ENCODE results near the gene IFFO2.

IFFO2 gene

DNA sequence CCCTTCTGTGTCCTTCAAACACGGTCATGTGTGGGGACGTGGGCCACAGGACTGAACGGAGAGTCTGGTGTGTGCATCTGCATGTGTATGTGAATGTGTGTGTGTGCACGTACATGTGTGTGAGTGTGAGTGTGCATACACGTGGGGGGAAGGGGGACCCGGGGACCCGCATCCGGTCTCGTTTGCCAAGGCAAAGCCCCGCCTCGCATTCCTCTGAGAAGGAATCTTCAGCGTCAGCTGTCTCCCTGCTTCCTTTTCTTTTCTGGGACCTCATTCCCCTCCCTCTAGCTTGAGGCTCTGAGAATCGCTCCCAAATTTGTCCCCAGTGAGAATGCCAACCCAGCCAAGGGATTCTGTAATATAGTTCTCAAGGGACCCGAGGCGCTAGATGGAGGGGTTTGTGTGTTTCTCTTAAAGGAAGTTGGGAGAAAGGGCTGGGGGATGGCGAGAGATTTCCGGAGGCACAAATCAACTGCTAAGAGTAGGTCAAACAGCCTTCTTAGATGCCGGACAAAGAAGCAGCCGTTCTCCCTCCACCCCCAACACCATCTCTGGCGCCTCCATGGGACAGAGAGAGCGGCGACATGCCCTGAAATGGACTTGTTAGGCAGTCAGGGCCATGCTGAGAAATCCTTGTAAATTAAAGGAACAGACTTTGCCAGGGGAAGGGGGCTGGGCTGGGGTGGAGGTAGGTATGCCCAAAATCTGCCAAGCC, 6.6 kb downstream of the IFFO2 start:
- peak; percentile 41 for DNase-seq

DNA sequence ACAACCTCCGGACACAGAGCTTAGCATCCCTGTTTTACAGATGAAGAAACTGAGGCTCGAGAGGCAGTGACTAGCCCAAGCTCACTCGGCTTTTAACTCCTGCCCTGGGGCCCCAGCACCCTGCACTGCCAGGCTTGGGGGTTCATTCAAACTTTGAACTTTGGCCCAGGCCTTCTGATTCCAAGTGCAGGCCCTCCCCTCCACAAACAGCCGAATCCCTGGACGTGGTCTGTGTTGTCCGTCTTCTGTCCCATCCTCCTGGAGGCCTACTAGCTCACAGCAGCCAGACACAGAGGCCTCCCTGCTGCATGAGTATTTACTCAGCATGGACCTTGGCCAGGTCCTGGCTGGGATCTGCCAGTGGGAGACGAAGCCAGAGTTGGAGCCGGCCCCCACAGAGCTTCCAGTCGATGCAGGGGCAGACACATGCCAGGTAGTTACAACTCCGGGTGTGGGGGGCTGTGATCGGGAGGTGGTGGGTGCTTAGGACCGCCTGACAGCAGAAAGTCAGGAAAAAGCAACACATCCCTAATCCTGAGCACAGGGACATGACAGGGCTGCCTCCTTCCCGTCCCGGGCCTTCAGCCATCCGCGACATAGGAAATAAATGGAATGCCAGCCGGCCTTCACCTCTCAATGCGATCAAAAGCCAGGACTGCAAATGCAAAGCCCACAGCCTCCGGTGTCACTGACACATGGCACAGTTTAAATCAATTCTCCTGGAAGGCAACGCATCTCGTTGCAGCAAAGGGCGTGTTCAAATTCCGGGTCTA, 7.4 kb downstream of the IFFO2 start:
- no peak for DNase-seq

DNA sequence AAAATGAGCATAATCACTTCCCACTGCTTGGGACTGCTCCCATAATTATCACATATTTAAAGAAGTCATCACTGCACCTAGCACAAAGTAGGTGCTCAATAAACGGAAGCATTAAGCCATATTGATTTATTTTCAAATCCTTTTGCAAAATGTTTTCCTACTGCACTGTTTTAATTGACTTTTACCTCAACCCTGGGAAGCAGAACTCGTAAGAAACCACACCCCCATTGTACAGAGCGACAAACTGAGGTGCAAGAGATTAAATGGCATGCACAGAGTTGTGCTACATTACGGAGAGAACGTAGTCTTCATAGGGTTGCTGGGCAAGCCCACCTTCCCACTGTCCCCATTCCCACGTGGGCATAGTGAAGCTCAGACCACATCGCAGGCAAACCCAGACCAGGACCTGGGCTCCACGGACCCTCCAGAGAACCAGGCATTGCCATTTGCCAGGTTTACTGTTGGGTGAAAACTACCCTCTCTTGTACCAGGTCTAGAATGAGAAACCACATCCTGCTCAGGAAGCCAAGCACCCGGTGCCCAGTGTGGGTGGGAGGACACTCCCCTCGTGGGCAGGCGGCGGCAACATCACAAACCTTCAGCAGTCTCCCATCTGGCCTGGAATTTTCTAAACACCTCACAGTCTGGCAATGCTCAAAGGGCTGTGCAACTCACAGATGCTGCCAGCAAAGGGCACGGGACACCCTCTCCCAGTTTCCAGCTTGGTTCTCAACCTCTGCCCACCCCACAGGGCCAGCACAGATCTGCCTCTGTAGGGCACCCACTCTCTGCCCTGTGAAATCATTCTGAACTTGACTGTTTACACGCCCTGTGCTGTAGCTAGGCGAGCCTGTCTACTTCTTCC, 8.2 kb downstream of the IFFO2 start:
- DNase-seq = peak; percentile 84

DNA sequence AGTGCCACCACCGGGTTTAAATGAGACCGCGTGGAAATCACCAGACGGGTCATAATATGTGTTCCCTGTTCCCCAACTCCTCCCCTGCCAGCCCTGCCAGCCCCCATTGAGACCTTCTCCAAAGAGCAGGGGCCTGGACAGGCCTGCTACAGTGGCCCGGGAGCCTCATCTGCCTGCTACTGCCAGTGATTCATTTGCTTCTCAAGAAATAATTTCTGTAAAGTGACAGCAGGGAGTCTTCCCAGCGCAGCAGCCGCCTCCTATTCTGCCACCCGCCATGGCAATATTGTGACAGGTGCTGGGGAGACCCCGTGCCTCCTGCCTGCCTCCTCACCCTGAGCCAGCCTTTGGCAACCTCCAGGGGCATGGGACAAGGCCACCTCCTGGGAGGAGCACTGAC, 8.9 kb downstream of the IFFO2 start:
- DNase-seq = no peak

DNA sequence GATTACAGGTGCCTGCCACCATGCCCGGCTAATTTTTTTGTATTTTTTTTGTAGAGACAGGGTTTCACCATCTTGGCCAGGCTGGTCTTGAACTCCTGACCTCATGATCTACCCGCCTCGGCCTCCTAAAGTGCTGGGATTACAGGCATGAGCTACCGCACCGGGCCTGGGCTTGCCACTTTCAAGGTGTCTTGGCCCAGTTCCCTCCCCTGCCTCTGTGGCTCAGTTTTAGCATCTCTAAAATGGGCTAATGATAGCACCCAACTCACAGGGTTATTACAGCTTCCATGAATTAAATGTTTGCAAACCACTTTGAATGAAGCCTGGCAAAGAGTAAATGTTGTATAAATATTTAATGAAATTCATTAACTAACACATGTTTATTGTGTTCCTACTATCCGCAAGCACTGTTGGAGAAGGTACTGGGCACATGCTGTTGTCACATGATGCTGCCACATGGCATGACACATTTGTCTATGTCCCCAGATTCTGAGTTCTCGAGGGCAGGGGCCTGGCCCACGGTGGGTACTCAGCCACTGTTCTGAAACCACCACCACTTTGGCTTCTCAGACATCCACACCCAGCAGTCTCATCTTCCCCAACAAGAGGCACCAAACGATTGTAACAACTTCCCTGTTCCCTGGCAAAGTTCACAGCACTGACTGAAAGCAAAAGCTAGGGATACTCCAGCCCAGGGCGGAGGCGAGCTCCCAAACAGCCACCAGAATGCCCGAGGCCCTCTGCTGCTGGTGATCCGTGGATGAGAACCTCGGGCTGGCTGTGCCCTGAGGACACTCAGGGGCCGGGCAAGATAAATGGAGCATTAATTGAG, 9.7 kb downstream of the IFFO2 start:
- DNase-seq = no peak

DNA sequence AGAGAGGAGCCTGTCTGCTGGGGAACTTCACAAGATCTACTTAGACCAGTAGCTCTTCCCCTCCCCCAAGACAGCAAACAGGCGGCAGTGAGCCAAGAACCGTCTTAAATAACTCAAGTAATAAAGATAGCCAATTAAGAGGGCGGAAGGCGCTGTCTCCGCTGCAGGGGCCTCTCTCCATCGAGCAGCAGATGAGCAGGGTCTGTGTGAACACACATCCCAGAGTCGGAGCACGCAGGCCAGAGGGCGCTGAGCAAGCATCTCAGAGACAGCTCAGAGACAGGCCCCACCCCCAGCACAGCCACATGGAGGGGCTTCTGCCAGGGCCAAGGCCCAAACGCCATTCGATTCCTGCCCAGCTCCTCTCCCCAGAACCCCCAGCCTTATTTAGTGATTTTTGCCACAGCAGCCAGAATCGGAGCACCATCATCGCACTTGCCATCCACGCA, 11.1 kb downstream of the IFFO2 start:
- DNase-seq = no peak

DNA sequence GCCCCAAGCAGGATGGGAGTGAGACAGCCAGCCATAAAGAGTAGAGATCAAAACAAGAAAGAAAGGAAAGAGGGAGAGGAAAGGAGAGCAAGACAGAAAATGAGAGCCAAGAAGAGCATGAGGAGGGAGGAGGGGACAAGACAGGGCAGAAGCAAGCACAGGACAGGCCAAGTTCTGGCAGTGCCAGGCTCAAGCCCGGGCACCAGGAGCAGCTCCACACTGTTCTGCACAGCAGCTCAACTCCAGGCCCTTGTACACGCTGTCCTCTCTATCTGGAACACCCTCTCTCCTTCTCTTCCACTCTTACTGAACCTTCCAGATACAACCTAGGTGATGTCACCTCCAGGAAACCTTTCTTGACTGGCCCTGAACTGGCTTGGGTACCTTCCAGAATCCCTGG, 11.7 kb downstream of the IFFO2 start:
- no peak for DNase-seq

DNA sequence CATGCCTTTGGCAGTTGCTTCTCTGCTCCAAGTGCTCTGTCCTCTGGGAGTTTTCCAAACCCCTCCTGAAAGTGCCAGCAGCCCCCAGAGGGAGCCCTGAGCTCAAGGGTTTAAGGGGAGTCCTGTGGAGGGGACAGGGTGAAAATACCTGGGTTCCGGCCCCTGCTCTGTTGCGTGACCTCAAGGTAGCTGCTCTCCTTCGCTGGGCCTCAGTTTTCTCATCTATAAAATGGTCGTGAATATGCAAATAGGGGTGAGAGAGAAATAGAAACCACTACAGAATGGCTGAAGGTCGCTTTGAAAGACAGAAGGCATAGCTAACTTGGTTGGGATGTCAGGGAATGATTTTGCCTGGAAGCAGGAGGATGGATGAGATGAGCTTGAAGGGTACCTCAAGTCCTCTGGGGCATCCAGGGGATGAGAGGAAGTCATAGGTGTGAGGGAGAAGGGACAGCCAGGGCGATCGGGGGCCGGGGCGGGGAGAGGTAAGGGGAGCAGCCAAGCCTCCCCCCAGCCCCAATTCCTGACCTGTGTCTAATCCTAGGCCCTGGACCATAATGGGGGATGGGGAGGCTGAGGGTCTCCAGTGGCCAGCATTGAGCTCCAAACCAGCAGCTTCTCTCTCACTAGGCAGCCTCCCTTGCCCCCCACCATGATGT, 12.4 kb downstream of the IFFO2 start:
- no peak for DNase-seq

DNA sequence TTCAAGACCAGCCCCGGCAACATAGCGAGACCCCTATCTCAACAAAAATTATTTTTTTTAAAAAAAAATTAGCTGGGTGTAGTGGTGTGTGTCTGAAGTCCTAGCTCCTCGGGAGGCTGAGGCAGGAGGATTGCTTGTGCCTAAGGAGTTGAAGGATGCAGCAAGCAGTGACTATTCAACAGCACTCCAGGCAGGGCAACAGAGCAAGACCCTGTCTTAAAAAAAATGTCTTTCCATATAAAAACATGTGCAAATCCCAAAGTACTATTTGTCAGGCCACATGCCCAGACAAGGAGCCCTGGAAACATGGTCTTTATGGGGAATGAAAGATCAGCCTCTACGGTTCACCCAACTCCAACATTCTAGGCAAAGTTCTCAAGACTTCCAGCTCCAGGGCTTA, 13.3 kb downstream of the IFFO2 start:
- no peak for DNase-seq

DNA sequence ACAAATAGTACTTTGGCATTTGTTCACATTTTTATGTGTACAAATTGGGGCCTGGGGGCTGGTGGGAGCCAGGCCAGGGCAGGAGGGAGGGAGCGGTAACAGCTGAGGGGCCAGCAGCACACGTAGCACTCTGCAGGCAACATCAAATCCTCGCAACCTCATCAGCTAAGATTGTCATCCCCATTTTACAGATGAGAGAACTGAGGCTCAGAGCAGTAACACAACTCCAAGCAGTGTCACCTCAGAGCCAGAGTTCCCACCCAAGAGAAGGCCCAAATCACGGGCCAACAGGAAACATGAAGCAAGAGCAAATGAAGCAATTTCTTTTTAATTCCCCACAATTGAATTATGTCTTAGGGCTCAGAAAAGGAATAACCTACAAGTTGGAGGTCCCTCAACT, 14.1 kb downstream of the IFFO2 start:
- DNase-seq = no peak

DNA sequence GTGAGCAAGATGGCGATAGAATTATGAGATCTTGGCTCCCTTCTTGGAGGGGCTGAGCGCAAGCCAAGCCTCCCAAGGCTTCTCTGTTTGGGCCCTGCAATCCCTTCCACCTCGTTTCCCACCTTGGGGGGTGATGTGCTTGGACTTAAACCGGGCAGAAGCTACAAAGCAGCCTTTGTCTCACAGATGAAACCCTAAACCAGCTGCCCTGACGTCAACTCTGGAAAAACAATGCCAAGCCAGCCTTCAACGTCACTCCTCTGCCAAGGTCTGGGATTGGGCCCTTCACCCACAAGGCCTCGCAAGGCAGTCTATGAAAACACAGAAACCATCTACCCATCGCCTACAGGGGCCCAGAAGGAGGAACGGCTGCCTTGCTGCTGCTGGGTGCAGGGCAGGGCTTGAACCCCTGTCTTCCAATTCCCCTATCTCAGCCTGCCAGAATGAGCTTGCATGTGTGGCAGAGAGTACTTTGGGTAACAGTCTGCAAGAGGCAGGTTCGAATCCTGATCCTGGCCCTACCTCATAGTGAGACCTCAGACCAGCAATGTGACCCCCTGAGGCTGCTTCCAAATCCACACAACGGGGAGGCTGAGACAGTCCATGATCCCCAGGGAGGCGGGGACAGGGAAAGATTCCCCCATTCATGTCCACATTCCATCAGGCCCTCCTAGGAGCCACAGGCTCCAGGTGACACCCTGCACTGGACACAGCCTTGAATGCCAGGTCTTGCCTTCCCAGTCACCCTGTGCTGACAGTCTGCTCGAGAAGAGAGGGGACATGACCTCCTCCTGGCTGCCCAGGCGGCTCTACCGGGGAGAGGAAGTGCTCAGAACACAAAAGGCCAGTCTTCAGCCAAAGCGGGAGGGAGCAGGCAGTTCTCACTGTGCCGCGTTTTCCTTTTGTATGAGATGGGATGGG, 15.0 kb downstream of the IFFO2 start:
- DNase-seq = no peak

DNA sequence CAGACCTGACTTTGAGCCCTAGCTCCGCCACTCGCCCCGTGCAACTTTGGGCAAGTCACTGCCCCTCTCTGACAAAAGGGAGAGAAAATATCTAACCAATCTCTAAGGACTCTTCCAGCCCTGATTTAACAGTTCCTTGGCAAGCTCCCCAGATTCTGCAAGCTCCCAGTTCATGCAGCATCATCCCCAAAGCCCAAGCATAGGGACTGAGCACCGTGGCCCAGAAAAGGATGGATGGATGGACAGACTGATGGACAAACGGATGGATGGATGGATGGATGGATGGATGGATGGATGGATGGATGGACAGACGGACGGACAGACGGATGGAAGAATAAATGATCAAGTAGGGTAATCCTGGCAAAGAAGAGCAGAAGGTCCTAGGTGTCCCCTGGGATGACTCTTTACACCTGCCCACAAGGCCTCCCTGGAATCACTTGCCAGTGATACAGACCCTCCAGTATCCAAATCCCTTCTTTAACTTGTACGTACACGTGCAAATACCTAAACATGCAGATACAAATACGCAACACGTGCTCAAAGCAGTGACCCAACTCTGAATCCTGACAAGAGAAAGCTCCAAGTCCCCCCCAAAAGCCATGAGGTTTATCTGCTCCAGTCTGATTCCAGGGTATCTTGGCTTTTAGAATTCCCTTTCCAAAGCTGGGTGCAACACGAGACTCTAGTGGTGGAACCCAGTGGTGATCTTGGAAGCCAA, 16.0 kb downstream of the IFFO2 start:
- no peak for DNase-seq

DNA sequence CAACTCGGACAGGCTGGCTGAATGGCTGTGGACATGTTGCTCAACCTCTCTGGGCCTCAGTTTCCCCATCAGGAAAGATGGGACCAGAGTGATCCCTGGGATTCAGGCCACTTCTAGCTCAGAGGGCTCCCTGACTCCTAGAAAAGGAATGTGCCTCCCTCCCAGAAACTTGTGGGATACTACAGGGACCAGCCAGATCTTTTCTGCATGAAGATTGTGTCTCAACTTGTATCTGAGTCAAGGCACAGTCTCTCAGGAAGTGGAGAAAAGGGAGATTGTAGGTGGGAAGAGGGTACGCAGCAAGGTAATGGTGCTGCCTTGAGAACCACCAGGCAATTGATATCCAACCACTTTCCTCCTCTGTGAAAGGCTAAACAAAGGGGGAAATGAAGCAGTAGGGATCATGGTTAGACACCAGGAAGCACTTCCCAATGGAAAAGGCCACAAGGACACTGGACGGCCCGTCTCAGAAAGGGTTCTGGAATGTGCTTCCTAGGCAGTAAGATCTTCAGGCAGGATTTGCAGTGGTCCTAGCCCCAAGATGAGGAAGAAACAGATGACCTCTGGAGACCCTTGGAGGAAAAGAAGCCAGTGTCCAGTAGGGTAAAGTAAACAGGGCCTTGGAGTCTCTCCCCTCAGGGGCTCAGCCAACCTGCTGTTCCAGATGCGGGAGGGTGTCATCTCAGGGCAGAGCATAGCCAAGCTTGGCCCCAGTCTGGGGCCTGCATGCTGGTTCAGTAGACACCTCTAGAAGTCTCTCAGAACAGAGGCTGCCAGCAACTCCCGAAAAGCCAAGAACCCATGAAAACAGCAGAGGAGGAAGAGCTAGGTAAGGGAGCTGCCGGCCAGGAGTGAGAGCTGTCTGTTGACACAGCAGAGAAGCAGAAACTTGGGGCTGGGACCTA, 16.8 kb downstream of the IFFO2 start:
- no peak for DNase-seq

DNA sequence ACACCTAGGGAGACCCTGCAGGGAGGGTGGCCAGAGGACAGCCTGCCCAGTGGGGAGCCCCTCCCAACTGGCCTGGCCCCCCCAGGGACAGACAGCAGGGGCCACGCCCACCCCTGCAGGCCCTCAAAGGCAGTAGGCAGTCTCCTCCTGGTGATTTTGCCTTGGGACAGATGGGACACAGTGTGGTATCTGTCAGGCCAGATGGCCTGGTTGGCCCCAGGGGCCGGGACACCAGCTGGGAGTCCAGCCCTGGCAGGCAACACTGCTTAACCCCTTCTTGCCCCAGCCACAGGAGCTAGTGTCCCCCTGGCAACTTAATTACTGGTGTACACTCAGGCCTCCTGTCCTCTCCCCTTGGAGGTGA, 17.8 kb downstream of the IFFO2 start:
- no peak for DNase-seq

DNA sequence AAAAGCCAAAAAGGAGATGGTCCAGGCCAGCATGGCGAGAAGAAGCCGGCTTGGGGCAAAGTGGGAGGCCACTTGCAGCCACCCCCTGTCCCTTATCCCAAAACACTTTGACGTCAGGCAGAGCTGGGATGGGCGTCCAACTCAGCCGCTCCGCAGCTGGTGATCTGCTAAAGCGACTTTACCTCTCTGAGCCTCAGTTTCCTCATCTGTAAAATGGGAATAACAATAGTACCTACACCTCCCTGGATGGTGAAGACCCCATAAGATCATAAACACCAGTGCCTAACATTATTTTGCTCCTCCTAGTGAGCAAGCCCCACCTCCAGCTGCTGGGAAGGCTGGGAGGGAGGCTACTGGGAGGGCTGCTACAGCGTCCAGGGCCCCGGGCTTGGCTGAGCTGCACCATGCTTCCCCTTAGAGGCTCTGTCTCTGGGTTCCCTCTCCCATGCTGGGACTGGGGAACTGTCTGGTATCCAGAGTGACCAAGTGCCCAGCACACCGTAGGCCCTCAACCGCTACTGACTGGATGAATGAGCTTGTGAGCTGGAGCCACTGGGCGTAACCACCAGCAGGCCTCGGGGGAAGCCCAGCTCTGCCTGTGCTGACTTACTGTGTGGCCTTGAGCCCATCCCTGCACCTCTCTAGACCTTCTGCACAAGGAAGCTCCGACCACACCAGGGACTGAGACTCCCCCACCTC, 18.3 kb downstream of the IFFO2 start:
- DNase-seq = no peak

DNA sequence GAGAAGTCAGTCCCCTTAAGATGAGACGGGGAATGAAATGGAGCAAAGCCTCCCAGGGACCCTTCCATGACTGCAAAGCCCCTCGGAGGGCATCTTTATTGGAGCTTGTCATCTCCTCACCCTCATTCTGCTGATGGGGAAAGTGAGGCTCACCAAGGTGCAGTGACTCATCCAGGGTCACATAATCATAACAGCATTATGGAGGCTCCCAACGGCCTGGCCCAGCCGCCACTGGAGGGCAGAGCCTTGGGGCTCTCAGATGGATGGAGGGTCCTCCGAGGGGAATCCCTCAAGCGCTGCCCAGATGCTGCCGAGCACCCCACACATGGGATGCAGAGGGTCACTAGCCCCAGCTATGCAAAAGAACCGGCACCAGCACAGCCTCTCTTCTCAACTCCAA, 18.9 kb downstream of the IFFO2 start:
- DNase-seq = no peak

DNA sequence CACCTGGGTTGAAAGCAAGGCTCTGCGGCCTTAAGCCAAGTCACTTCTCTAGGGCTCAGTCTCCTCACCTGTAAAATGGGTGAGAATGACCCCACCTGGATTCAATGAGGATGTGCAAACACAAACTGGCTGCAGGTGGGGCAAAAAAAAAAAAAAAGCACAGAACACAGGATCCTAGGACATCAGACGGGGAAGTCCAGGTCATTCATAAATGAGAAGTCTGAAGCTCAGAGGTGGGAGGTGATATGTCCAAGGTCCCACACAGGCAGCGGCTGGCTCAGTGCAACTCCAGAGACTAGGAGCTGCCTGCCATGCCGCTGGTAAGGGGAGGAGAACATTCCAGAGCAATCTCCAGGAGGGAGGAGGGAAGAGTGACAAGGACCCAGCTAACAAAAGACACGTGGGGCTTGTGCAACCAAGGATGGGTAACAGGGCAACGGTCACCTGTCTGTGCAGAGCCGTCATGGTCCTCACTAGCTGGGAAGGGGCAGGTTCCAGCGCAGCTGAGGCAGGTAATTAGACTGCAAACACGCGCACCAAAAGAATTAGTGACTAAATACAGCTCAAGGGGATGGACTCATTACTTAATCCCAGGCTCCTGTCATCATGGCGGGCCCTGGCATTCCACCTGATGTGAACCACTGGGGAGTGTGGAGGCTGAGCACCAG, 19.5 kb downstream of the IFFO2 start:
- DNase-seq = no peak

DNA sequence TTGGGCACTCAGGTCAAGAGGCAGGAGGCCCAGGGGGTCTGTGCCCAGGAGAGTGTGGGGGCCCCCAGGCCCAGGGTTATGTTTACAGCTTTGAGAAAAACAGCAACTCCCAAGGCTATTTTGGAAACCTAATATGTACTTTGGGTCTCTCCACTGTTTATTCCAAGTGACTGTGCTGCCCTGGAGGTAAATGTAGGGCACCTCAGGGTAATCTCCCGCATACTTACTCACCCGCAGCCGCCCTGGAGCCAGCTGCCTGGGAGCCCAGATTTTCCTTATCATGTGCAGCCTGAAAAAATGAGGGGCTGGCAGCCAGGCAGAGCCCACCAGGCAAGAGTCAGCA, 20.0 kb downstream of the IFFO2 start:
- DNase-seq = no peak
